Measurements from ENCODE around the gene COA8. TPM values are rescaled to one million over a fixed set of nuclear protein-coding genes. Genes with fewer than 3 reads are reported as not detected.
A peak's percentile ranks its signal among the peaks of the same experiment; 100 is the strongest.
"Not testable (repeated sequence)": the region's sequence is repeated elsewhere in the genome, so short reads cannot be mapped to it uniquely, and the experiment has no call there.

COA8 gene
- total RNA-seq, 4 donors from 2014 or later = 13.6 to 20.8 (median 17.9) TPM

DNA sequence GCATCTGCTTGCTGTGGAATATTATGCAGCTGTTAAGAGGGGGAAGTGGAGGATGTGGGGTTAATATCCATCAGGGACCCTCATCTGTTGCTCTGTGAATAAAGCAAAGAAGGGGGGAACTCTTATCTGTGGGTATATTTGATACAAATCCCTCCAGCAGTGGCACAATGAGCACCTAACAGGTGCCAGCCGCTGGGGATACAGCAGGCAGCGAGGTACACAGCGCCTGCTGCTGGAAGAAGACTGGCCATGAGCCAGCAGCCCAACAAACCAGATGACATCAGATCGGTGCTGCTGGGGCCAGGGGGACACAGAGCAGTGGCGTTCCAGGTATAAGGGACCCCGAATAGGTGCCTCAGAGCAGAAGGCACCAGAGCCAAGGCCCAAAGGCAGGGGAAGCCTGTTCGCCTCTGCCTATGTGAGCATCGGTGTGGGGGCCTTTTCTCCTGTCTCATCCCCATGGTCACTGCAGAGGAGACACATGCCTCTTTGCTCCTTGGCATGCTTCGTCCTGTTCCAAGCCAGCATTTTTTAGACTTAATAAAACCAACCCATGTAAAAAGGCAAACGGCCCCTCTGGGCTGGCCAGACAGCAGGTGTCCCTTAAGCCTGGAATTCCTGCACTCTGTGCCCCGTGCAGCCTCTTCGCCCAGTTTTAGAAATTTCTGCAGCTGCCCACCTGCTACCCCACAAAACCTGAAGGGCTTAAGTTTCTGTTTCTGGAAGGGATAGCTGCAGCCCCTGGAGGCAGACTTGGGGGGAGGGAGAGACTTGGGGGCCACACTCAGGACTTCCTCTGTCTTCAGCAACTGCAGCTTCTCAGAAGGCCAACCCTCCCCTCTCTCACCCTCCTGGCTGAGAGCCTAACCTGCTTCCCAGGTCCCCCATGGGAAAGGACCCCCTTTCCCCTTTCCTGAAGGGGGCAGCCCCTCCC lies 38.5 kb upstream of the COA8 start:
- no peak overlapping the region for H3K27ac ChIP-seq
- peaks cover 0 to 6% of the 10 kb centered on the region in 2 donors for H3K27me3 ChIP-seq
- no peaks in the 10 kb centered on the region for H3K9me3 ChIP-seq
- H3K4me1 ChIP-seq = peaks cover 0 to 71% (median 34%) of the 10 kb centered on the region in 4 donors
- DNase-seq = no peak
- TF ChIP-seq POLR2A (IDR thresholded peaks at IDR 0.05) = no peak
- TF ChIP-seq, protein P1, sequence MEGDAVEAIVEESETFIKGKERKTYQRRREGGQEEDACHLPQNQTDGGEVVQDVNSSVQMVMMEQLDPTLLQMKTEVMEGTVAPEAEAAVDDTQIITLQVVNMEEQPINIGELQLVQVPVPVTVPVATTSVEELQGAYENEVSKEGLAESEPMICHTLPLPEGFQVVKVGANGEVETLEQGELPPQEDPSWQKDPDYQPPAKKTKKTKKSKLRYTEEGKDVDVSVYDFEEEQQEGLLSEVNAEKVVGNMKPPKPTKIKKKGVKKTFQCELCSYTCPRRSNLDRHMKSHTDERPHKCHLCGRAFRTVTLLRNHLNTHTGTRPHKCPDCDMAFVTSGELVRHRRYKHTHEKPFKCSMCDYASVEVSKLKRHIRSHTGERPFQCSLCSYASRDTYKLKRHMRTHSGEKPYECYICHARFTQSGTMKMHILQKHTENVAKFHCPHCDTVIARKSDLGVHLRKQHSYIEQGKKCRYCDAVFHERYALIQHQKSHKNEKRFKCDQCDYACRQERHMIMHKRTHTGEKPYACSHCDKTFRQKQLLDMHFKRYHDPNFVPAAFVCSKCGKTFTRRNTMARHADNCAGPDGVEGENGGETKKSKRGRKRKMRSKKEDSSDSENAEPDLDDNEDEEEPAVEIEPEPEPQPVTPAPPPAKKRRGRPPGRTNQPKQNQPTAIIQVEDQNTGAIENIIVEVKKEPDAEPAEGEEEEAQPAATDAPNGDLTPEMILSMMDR (IDR thresholded peaks at IDR 0.05) = no peak
- no peak overlapping the region for H3K4me3 ChIP-seq
- H3K36me3 ChIP-seq = no peaks in the 10 kb centered on the region

GRCh38 chr14:103525430-103526246 lies 37.1 kb upstream of the COA8 start:
- not testable (repeated sequence) for H3K27me3 ChIP-seq, H3K36me3 ChIP-seq, H3K4me3 ChIP-seq, H3K27ac ChIP-seq, DNase-seq, H3K9me3 ChIP-seq
- H3K4me1 ChIP-seq = peaks cover 6 to 70% (median 40%) of the 10 kb centered on the region in 4 donors

GRCh38 chr14:103526247-103526913 lies 36.4 kb upstream of the COA8 start:
- TF ChIP-seq, protein P1 (IDR thresholded peaks at IDR 0.05) = no peak
- no peak for TF ChIP-seq POLR2A (IDR thresholded peaks at IDR 0.05)
- Histone ChIP-seq H3K27me3 (peaks cover 0 to 6% of the 10 kb centered on the region in 2 donors), H3K4me1 (peaks cover 6 to 75% (median 36%) of the 10 kb centered on the region in 4 donors), H3K9me3 (no peaks in the 10 kb centered on the region), H3K36me3 (no peaks in the 10 kb centered on the region), H3K4me3 (no peak overlapping the region), H3K27ac (no peak overlapping the region)
- no peak for DNase-seq

- Histone ChIP-seq H3K27ac (peak overlapping the region in 1 of 4 donors; percentile 75), H3K27me3 (peaks cover 0 to 4% of the 10 kb centered on the region in 2 donors), H3K36me3 (no peaks in the 10 kb centered on the region), H3K4me1 (peaks cover 6 to 71% (median 33%) of the 10 kb centered on the region in 4 donors), H3K4me3 (no peak overlapping the region), H3K9me3 (no peaks in the 10 kb centered on the region)
- no peak for DNase-seq
- TF ChIP-seq POLR2A (IDR thresholded peaks at IDR 0.05) = no peak
- TF ChIP-seq, protein P1 (IDR thresholded peaks at IDR 0.05) = no peak
These were observed 35.9 kb upstream of the COA8 start for GRCh38 chr14:103526914-103527248.

GRCh38 chr14:103527408-103528145 lies 35.2 kb upstream of the COA8 start:
- H3K27ac ChIP-seq = peak overlapping the region; percentile 71 to 86 (median 78)
- peaks cover 6 to 72% (median 27%) of the 10 kb centered on the region in 4 donors for H3K4me1 ChIP-seq
- no peak for TF ChIP-seq POLR2A (IDR thresholded peaks at IDR 0.05)
- TF ChIP-seq, protein P1 (IDR thresholded peaks at IDR 0.05) = no peak
- H3K27me3 ChIP-seq = no peaks in the 10 kb centered on the region
- peak in 2 of 3 donors; percentile 69 to 74 for DNase-seq
- no peaks in the 10 kb centered on the region for H3K36me3 ChIP-seq
- H3K4me3 ChIP-seq = peak overlapping the region in 3 of 4 donors; percentile 15 to 96 (median 70)
- H3K9me3 ChIP-seq = no peaks in the 10 kb centered on the region
